GM23338 (cell line): Measurements from ENCODE around the gene C4orf17. TPM values are rescaled to one million over a fixed set of nuclear protein-coding genes. Genes with fewer than 3 reads are reported as not detected.

Source experiments
- ATAC-seq: fragments of 200-7000 bp; cut with Tn5 transposase; 3 replicates; pipeline ENCODE4 v1.9.1; 2020
- DNase-seq: peaks from one replicate; pipeline ENCODE4 v3.0.0-alpha.2; 2015; ENCODE audit warnings: low spot score
- H2AFZ ChIP-seq: fragments of 200-600 bp; sonication (generic); 2 replicates; pipeline ENCODE4 v1.8.0; 2016; ENCODE audit warnings: antibody characterized with exemption, mild to moderate bottlenecking, moderate library complexity
- H3F3A ChIP-seq: fragments of 200-600 bp; sonication (generic); replicated peaks from 2 replicates; pipeline ENCODE4 v1.8.0; 2017; ENCODE audit warnings: antibody characterized with exemption, mixed run types, low read depth
- H3K27ac ChIP-seq: fragments of 200-600 bp; sonication (generic); 2 replicates; pipeline ENCODE4 v1.6.1; 2016; ENCODE audit warnings: low read depth
- H3K27me3 ChIP-seq: fragments of 200-600 bp; sonication (generic); 2 replicates; pipeline ENCODE4 v1.8.0; 2016; ENCODE audit warnings: mild to moderate bottlenecking, mixed run types, moderate library complexity; ENCODE audit not compliant: insufficient read depth
- H3K36me3 ChIP-seq: fragments of 200-600 bp; sonication (generic); 2 replicates; pipeline ENCODE4 v1.8.0; 2016; ENCODE audit warnings: mild to moderate bottlenecking; ENCODE audit not compliant: insufficient read depth
- H3K4me1 ChIP-seq: fragments of 200-600 bp; sonication (generic); 2 replicates; pipeline ENCODE4 v1.8.0; 2016; ENCODE audit warnings: mild to moderate bottlenecking, moderate library complexity; ENCODE audit not compliant: insufficient read depth
- H3K4me2 ChIP-seq: fragments of 200-600 bp; sonication (generic); 2 replicates; pipeline ENCODE4 v1.7.1; 2017; ENCODE audit warnings: mixed run types
- H3K4me3 ChIP-seq: fragments of 200-600 bp; sonication (generic); 2 replicates; pipeline ENCODE4 v1.6.1; 2016; ENCODE audit warnings: mixed run types
- H3K79me2 ChIP-seq: fragments of 200-600 bp; sonication (generic); replicated peaks from 2 replicates; pipeline ENCODE4 v1.8.0; 2017; ENCODE audit warnings: mild to moderate bottlenecking; ENCODE audit not compliant: insufficient read depth
- H3K9me2 ChIP-seq: fragments of 200-600 bp; sonication (generic); 2 replicates; pipeline ENCODE4 v1.8.0; 2017; ENCODE audit not compliant: insufficient read depth
- H4K20me1 ChIP-seq: fragments of 200-600 bp; sonication (generic); replicated peaks from 2 replicates; pipeline ENCODE4 v1.8.0; 2017; ENCODE audit warnings: mild to moderate bottlenecking; ENCODE audit not compliant: insufficient read depth
- H3K27ac Mint-ChIP-seq: 2 replicates; pipeline ENCODE4 v1.8.0; 2020; ENCODE audit warnings: inconsistent platforms, mild to moderate bottlenecking, moderate library complexity, mixed read lengths
- H3K27me3 Mint-ChIP-seq: 3 replicates; pipeline ENCODE4 v1.8.0; 2022; ENCODE audit warnings: low read depth, mild to moderate bottlenecking, moderate library complexity, mixed read lengths, inconsistent platforms; ENCODE audit not compliant: insufficient read depth, poor library complexity
- H3K36me3 Mint-ChIP-seq: 3 replicates; pipeline ENCODE4 v1.8.0; 2021; ENCODE audit warnings: low read depth, mild to moderate bottlenecking, inconsistent platforms, moderate library complexity, mixed read lengths
- H3K4me1 Mint-ChIP-seq: 3 replicates; pipeline ENCODE4 v1.8.0; 2020; ENCODE audit warnings: mild to moderate bottlenecking, inconsistent platforms, mixed read lengths
- H3K4me3 Mint-ChIP-seq: 3 replicates; pipeline ENCODE4 v1.8.0; 2021; ENCODE audit warnings: moderate library complexity, mild to moderate bottlenecking, inconsistent platforms, mixed read lengths
- H3K9me3 Mint-ChIP-seq: 3 replicates; pipeline ENCODE4 v1.8.0; 2020; ENCODE audit warnings: moderate library complexity, mild to moderate bottlenecking, inconsistent platforms, mixed read lengths
- CREB1 ChIP-seq: fragments of 250-450 bp; sonication (Bioruptor Pico); IDR thresholded peaks from 2 replicates; pipeline ENCODE4 v1.5.0; 2020; ENCODE audit warnings: low read depth, mild to moderate bottlenecking, moderate library complexity
- EZH2 ChIP-seq: fragments of 200-600 bp; sonication (generic); IDR thresholded peaks from one replicate; pipeline ENCODE4 v1.8.0; 2017; ENCODE audit warnings: antibody characterized with exemption, mild to moderate bottlenecking, low read depth; ENCODE audit not compliant: unreplicated experiment
- EZH2phosphoT487 ChIP-seq: fragments of 200-600 bp; sonication (generic); IDR thresholded peaks from one replicate; pipeline ENCODE4 v1.8.1; 2018; ENCODE audit warnings: antibody characterized with exemption; ENCODE audit not compliant: unreplicated experiment
- JUNB ChIP-seq: IDR thresholded peaks from one replicate; pipeline ENCODE4 v1.6.1; 2016; ENCODE audit warnings: antibody characterized with exemption; ENCODE audit not compliant: unreplicated experiment
- NANOG ChIP-seq: IDR thresholded peaks from 2 replicates; pipeline ENCODE4 v1.6.1; 2016; ENCODE audit warnings: antibody characterized with exemption, borderline replicate concordance
- STAT1 ChIP-seq: IDR thresholded peaks from one replicate; pipeline ENCODE4 v1.6.1; 2016; ENCODE audit warnings: antibody characterized with exemption; ENCODE audit not compliant: unreplicated experiment
- ZNF114 ChIP-seq: fragments of 250-450 bp; sonication (Bioruptor Pico); IDR thresholded peaks from 2 replicates; pipeline ENCODE4 v1.5.0; 2020; ENCODE audit warnings: mild to moderate bottlenecking, moderate library complexity
- polyA plus RNA-seq: library from polyadenylated mRNA; unstranded; fragments of >200 nt; fragmentation: Nextera tagmentation; extraction: Ambion mirVana; gene quantifications from 2 replicates; pipeline ENCODE4 v1.2.1, GENCODE V29; 2016
- total RNA-seq: library from RNA; depleted of rRNA; stranded (reverse); fragments of >200 nt; shearing (Covaris generic); gene quantifications from 2 replicates; pipeline ENCODE4 v1.2.3, GENCODE V29; 2014
- TF ChIP-seq, protein P1 (sequence below): fragments of 250-450 bp; sonication (Bioruptor Pico); IDR thresholded peaks from 2 replicates; pipeline ENCODE4 v1.5.0; 2020; ENCODE audit warnings: mild to moderate bottlenecking, moderate library complexity
- TF ChIP-seq, protein P2 (sequence below): IDR thresholded peaks from one replicate; pipeline ENCODE4 v1.6.1; 2018; ENCODE audit warnings: antibody characterized with exemption; ENCODE audit not compliant: unreplicated experiment

Gene C4orf17
- total and polyA plus RNA-seq, 2 experiments from 2014 or later = not detected

DNA sequence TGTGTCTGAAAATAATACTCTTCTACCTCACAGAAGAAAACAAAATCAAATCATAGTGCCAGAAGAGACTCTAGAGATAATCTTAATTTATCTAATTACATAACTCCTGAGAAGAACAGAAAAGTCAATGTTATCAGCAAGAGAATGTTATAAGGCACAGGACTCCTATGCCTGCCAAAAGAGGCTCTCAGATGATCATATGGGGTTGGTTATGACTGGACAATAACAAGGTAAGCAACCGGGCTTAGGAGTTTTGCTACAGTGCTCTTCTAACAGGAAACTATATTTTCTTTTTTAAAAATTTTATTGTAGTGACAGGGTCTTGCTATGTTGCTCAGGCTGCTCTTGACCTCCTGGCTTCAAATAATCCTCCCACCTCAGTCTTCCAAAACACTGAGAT is 3.5 kb upstream of the C4orf17 start:
- no peaks in the 10 kb centered on the region for H3K4me1 ChIP-seq
- H3K79me2 ChIP-seq = no peaks in the 10 kb centered on the region
- H3K36me3 Mint-ChIP-seq = no peaks in the 10 kb centered on the region
- H3K4me2 ChIP-seq = no peak overlapping the region
- H3K27me3 Mint-ChIP-seq = peaks cover 4% of the 10 kb centered on the region
- H3F3A ChIP-seq = no peaks in the 10 kb centered on the region
- H3K4me1 Mint-ChIP-seq = peaks cover 3% of the 10 kb centered on the region; the same call in 2 of the 3 replicates
- no peak overlapping the region for H3K27ac Mint-ChIP-seq
- DNase-seq (no peak), ATAC-seq (no peak)
- no peak overlapping the region for H3K4me3 Mint-ChIP-seq
- no peaks in the 10 kb centered on the region for H4K20me1 ChIP-seq
- TF ChIP-seq ZNF114 (CRISPR knock-in tag) = no peak
- TF ChIP-seq, protein P1, sequence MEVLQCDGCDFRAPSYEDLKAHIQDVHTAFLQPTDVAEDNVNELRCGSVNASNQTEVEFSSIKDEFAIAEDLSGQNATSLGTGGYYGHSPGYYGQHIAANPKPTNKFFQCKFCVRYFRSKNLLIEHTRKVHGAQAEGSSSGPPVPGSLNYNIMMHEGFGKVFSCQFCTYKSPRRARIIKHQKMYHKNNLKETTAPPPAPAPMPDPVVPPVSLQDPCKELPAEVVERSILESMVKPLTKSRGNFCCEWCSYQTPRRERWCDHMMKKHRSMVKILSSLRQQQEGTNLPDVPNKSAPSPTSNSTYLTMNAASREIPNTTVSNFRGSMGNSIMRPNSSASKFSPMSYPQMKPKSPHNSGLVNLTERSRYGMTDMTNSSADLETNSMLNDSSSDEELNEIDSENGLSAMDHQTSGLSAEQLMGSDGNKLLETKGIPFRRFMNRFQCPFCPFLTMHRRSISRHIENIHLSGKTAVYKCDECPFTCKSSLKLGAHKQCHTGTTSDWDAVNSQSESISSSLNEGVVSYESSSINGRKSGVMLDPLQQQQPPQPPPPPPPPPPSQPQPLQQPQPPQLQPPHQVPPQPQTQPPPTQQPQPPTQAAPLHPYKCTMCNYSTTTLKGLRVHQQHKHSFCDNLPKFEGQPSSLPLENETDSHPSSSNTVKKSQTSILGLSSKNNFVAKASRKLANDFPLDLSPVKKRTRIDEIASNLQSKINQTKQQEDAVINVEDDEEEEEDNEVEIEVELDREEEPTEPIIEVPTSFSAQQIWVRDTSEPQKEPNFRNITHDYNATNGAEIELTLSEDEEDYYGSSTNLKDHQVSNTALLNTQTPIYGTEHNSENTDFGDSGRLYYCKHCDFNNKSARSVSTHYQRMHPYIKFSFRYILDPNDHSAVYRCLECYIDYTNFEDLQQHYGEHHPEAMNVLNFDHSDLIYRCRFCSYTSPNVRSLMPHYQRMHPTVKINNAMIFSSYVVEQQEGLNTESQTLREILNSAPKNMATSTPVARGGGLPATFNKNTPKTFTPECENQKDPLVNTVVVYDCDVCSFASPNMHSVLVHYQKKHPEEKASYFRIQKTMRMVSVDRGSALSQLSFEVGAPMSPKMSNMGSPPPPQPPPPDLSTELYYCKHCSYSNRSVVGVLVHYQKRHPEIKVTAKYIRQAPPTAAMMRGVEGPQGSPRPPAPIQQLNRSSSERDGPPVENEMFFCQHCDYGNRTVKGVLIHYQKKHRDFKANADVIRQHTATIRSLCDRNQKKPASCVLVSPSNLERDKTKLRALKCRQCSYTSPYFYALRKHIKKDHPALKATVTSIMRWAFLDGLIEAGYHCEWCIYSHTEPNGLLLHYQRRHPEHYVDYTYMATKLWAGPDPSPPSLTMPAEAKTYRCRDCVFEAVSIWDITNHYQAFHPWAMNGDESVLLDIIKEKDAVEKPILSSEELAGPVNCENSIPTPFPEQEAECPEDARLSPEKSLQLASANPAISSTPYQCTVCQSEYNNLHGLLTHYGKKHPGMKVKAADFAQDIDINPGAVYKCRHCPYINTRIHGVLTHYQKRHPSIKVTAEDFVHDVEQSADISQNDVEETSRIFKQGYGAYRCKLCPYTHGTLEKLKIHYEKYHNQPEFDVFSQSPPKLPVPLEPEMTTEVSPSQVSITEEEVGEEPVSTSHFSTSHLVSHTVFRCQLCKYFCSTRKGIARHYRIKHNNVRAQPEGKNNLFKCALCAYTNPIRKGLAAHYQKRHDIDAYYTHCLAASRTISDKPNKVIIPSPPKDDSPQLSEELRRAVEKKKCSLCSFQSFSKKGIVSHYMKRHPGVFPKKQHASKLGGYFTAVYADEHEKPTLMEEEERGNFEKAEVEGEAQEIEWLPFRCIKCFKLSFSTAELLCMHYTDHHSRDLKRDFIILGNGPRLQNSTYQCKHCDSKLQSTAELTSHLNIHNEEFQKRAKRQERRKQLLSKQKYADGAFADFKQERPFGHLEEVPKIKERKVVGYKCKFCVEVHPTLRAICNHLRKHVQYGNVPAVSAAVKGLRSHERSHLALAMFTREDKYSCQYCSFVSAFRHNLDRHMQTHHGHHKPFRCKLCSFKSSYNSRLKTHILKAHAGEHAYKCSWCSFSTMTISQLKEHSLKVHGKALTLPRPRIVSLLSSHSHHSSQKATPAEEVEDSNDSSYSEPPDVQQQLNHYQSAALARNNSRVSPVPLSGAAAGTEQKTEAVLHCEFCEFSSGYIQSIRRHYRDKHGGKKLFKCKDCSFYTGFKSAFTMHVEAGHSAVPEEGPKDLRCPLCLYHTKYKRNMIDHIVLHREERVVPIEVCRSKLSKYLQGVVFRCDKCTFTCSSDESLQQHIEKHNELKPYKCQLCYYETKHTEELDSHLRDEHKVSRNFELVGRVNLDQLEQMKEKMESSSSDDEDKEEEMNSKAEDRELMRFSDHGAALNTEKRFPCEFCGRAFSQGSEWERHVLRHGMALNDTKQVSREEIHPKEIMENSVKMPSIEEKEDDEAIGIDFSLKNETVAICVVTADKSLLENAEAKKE (CRISPR knock-in tag) = no peak
- TF ChIP-seq, protein P2, sequence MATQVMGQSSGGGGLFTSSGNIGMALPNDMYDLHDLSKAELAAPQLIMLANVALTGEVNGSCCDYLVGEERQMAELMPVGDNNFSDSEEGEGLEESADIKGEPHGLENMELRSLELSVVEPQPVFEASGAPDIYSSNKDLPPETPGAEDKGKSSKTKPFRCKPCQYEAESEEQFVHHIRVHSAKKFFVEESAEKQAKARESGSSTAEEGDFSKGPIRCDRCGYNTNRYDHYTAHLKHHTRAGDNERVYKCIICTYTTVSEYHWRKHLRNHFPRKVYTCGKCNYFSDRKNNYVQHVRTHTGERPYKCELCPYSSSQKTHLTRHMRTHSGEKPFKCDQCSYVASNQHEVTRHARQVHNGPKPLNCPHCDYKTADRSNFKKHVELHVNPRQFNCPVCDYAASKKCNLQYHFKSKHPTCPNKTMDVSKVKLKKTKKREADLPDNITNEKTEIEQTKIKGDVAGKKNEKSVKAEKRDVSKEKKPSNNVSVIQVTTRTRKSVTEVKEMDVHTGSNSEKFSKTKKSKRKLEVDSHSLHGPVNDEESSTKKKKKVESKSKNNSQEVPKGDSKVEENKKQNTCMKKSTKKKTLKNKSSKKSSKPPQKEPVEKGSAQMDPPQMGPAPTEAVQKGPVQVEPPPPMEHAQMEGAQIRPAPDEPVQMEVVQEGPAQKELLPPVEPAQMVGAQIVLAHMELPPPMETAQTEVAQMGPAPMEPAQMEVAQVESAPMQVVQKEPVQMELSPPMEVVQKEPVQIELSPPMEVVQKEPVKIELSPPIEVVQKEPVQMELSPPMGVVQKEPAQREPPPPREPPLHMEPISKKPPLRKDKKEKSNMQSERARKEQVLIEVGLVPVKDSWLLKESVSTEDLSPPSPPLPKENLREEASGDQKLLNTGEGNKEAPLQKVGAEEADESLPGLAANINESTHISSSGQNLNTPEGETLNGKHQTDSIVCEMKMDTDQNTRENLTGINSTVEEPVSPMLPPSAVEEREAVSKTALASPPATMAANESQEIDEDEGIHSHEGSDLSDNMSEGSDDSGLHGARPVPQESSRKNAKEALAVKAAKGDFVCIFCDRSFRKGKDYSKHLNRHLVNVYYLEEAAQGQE = no peak
- TF ChIP-seq EZH2 = no peak
- TF ChIP-seq CREB1 (CRISPR knock-in tag) = no peak
- no peak for TF ChIP-seq EZH2phosphoT487
- no peak for TF ChIP-seq JUNB
- no peak for TF ChIP-seq STAT1
- TF ChIP-seq NANOG = no peak
- H3K9me3 Mint-ChIP-seq = peaks cover 2% of the 10 kb centered on the region; the same call in 2 of the 3 replicates
- no peaks in the 10 kb centered on the region for H3K27me3 ChIP-seq
- peaks cover 17% of the 10 kb centered on the region for H3K9me2 ChIP-seq
- no peaks in the 10 kb centered on the region for H3K36me3 ChIP-seq
- H3K4me3 ChIP-seq = no peak overlapping the region
- no peak overlapping the region for H3K27ac ChIP-seq
- H2AFZ ChIP-seq = no peak overlapping the region
